ENCODE measurements around the gene CCSER1.

Gene CCSER1

GRCh38 chr4:91630054-91630453, 1502.9 kb downstream of the CCSER1 start:
- no peak for DNase-seq

- no peak for DNase-seq
These were observed 1503.6 kb downstream of the CCSER1 start for GRCh38 chr4:91630764-91631163.

- DNase-seq: no peak
These were observed 1504.1 kb downstream of the CCSER1 start for GRCh38 chr4:91631335-91631734.

DNA sequence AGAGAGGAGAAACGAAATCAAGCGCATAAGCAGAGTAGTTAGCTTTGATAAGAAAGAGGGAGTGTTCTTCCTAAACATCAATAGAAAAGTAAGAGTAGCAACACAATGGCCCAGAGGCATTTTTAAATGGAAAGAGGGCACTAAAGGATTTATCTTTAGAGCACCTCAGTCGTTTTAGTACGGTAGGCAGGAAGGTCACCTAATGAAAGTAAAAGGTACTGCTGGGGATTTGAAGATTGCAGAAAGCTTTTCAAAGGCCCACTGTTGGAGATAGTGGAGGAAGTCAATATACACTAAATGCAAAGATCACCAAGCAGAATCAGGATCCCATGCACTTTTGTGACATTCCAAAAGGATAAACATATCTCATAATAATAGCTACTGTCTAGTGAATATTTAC, 1508.9 kb downstream of the CCSER1 start:
- no peak for DNase-seq
